Measurements from ENCODE around the gene P4HB.

Gene P4HB

DNA sequence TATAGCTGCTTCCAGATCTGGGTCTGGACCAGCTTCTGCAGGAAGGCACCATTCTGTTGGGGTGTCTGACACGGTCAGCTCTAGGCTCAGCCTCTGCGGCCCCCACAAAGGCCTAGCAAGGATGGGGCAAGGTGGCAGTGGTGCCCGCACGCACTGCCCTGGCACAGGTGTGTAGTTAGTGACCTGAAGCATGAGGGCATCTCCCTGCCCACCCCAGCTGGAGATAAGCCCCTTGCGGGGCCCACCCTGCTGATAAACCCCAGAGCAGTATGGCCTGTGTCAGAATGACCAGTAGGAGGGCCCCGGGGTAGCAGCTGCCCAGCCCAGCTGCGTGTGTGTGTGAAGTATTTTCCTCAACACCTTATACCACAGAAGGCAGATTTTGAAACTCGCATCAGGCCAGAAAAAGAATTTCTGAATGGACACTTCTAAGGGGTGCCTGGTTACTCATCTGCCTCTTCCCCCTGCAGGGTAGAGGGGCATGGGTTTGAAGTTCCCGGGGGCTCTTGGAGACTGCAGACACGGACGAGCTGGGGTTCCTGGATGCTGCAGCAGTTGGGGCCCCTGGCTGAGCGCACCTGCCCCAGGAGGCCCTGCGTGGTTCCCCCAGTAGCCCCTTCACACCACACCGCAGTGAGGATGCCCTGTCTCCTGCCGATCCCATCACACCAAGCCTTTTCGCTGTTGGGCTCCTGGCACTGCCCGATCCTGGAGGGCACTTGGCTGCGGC lies 6.3 kb upstream of the P4HB start:
- peaks cover 18% of the 10 kb centered on the region for H3K36me3 Mint-ChIP-seq (ENCODE audit: low read depth)
- no peaks in the 10 kb centered on the region for H3K9me3 Mint-ChIP-seq
- no peaks in the 10 kb centered on the region for H3K27me3 Mint-ChIP-seq (ENCODE audit: low read depth)
- peak overlapping the region; percentile 55 for H3K27ac Mint-ChIP-seq
- H3K4me1 Mint-ChIP-seq (ENCODE audit: low read depth), result peaks cover 24% of the 10 kb centered on the region
- H3K4me3 Mint-ChIP-seq, result no peak overlapping the region

DNA sequence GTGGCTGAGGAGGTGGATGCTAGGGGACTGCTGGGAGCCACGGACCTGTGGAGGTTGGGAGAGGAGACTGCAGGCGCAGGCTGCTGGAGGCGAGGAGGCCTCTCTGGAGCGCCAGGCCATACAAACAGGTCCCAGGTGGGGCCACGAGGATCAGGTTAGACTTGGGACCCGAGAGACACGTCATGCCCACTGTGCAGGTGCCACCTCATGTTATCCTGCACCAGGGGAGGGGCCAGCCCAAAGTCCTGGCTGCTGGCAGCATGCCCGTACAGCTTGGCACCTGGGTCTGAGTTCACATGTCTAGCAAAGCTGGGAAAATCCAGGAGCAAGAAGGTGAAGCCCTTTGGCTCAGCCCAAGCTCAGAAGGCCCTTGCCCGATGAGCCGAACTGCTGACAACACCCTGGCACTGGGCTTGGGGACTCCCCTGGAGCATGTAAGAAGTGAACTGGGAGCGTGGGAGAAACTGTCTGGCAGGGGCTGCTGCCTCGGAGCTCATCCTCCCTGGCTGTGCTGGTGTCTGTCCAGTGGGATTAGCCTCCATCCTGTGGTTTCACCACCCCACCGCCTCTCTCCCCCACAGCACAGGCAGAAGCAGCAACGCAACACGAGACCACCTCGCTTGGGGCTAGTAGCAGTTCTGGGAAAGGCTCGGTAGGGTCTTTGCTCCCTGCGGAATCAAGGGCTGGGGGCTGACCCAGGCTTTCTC lies 5.6 kb upstream of the P4HB start:
- Mint-ChIP-seq H3K36me3 (ENCODE audit: low read depth) (peaks cover 18% of the 10 kb centered on the region), H3K4me1 (ENCODE audit: low read depth) (peaks cover 24% of the 10 kb centered on the region), H3K4me3 (no peak overlapping the region), H3K9me3 (no peaks in the 10 kb centered on the region), H3K27ac (no peak overlapping the region), H3K27me3 (ENCODE audit: low read depth) (no peaks in the 10 kb centered on the region)

- H3K9me3 Mint-ChIP-seq, result no peaks in the 10 kb centered on the region
- H3K36me3 Mint-ChIP-seq (ENCODE audit: low read depth), result peaks cover 20% of the 10 kb centered on the region
- peaks cover 4% of the 10 kb centered on the region for H3K27me3 Mint-ChIP-seq (ENCODE audit: low read depth)
- no peak overlapping the region for H3K4me3 Mint-ChIP-seq
- H3K27ac Mint-ChIP-seq, result peak overlapping the region; percentile 20
- peaks cover 25% of the 10 kb centered on the region for H3K4me1 Mint-ChIP-seq (ENCODE audit: low read depth)
Observed at GRCh38 chr17:81865358-81865732, 5.0 kb upstream of the P4HB start.

DNA sequence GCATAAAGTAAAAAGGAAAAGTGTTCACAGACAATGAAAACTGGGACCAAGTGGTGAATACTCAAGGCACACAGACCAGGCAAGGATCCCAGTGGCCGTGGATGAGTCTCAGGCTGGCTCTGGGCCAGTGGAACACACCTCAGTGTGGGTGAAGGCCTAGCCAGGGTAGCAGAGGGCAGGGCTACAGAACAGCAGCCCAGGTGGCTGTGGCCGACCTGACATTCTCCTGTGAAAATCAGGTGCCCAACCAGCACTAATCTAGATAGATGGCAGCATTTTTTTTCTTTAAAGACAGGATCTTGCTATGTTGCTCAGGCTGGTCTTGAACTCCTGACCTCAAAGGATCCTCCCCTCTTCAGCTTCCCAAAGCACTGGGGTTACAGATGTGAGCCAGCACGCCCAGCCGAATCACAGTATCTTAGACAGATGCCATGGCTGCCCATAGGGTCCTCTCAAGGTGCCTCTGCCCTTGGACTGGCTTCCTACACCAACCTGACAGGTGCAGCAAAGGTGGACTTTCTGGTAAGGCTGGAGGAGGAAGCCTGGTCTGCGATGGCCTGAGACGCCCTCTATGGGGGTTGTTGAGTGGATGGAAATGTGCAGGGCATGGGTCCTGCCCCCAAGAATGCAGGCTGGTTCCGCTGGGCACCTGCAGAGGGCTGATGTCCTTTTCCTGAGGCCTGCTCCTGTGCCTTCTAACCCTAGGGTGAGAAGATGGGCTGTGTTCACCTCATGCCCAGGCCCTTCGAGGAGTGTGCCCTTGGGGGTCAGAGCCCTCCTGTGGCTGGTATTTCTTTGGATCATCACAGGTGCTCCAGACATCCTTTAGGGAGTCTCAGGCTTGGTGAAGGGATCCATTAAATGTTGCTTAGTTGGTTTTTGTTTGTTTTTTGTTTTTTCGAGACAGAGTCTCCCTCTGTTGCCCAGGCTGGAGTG lies 3.8 kb upstream of the P4HB start:
- H3K9me3 Mint-ChIP-seq, result no peaks in the 10 kb centered on the region
- H3K4me3 Mint-ChIP-seq, result no peak overlapping the region
- H3K27me3 Mint-ChIP-seq (ENCODE audit: low read depth), result peaks cover 4% of the 10 kb centered on the region
- H3K36me3 Mint-ChIP-seq (ENCODE audit: low read depth), result peaks cover 19% of the 10 kb centered on the region
- peak overlapping the region; percentile 54 for H3K27ac Mint-ChIP-seq
- peaks cover 20% of the 10 kb centered on the region for H3K4me1 Mint-ChIP-seq (ENCODE audit: low read depth)

GRCh38 chr17:81863123-81863675 lies 2.9 kb upstream of the P4HB start:
- Mint-ChIP-seq H3K36me3 (ENCODE audit: low read depth) (peaks cover 21% of the 10 kb centered on the region), H3K27ac (peak overlapping the region; percentile 54), H3K9me3 (no peaks in the 10 kb centered on the region), H3K27me3 (ENCODE audit: low read depth) (peaks cover 4% of the 10 kb centered on the region), H3K4me1 (ENCODE audit: low read depth) (peaks cover 19% of the 10 kb centered on the region), H3K4me3 (peak overlapping the region; percentile 81)

GRCh38 chr17:81860756-81861568 lies 627 bp upstream of the P4HB start:
- H3K9me3 Mint-ChIP-seq, result no peaks in the 10 kb centered on the region
- peaks cover 4% of the 10 kb centered on the region for H3K27me3 Mint-ChIP-seq (ENCODE audit: low read depth)
- H3K27ac Mint-ChIP-seq, result peak overlapping the region; percentile 96
- H3K36me3 Mint-ChIP-seq (ENCODE audit: low read depth), result peaks cover 27% of the 10 kb centered on the region
- peak overlapping the region; percentile 90 for H3K4me3 Mint-ChIP-seq
- H3K4me1 Mint-ChIP-seq (ENCODE audit: low read depth), result peaks cover 20% of the 10 kb centered on the region

DNA sequence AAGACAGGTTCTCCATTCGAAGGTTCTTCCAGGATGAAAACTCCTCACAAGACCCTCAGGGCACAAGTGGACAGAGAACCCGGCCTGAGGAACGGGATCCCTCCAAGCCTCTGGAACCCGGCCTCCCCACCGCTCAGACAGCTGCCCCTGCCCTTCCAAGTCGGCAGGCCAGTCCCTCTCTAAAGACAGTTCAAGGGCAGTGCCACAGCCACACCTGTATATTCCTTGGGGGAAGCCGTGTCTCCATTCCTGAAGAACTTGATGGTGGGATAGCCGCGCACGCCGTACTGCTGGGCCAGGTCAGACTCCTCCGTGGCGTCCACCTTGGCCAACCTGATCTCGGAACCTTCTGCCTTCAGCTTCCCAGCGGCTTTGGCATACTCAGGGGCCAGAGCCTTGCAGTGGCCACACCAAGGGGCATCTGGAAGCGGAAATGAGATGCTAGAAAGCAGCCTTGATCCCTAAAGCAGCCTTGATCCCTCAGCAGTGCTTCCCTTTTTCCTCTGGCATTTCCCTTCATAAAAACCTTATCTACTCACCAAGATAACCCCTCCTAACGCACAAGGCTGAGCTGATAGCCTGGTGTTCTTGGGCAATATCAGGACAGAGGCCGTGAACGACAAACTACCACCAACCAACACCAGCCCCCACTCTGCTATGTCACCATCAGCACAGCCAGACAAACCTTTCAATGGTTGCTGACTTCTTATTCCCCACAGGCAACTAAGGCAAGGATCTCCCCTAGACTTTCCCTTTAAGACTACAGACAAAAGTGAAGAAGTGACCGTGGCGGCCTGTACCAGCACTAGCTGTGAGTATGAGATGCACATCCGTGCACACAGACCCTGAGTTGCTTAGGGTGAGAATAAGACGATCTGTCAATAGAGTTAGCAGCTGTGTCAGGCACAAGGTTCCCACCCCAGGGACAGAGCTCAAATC lies 1.1 kb downstream of the P4HB start:
- peak overlapping the region; percentile 89 for H3K4me3 Mint-ChIP-seq
- peaks cover 4% of the 10 kb centered on the region for H3K27me3 Mint-ChIP-seq (ENCODE audit: low read depth)
- no peaks in the 10 kb centered on the region for H3K9me3 Mint-ChIP-seq
- H3K4me1 Mint-ChIP-seq (ENCODE audit: low read depth), result peaks cover 24% of the 10 kb centered on the region
- H3K36me3 Mint-ChIP-seq (ENCODE audit: low read depth), result peaks cover 33% of the 10 kb centered on the region
- H3K27ac Mint-ChIP-seq, result peak overlapping the region; percentile 85

DNA sequence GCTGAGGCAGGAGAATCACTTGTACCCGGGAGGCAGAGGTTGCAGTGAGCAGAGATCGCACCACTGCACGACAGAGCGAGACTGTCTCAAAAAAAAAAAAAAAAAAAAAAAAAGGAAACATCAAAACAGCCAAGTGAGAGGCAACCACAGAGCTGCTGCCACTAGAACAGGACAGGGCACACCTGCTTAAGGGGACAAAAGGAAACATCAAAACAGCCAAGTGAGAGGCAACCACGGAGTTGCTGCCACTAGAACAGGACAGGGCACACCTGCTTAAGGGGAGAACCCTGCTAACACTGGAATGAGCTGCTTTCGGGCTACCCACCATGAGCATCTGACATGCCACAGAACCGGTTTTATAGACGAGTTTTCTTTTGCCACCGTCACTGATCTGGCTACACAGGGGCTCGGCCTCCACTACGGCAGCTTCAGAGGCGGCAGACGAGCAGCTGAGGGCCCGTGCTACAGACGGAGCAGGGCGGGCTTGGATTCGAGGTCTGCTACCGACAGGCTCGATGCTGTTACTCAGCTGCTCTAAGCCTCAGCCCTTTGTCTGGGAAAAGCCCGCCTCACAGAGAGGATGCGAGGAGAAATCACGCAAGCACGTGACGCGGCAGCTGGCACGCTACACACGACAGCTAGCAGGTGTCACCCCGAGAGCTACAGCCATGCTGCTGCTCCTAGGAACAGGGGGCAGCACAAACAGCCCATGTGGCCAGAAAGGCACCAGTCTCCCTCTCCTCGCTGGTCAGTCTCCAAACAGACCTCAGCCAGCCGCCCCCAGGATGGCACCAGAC lies 2.0 kb downstream of the P4HB start:
- peaks cover 36% of the 10 kb centered on the region for H3K36me3 Mint-ChIP-seq (ENCODE audit: low read depth)
- no peak overlapping the region for H3K27ac Mint-ChIP-seq
- no peaks in the 10 kb centered on the region for H3K9me3 Mint-ChIP-seq
- H3K4me1 Mint-ChIP-seq (ENCODE audit: low read depth), result peaks cover 23% of the 10 kb centered on the region
- H3K4me3 Mint-ChIP-seq, result peak overlapping the region; percentile 89
- peaks cover 4% of the 10 kb centered on the region for H3K27me3 Mint-ChIP-seq (ENCODE audit: low read depth)

- Mint-ChIP-seq H3K4me1 (ENCODE audit: low read depth) (peaks cover 13% of the 10 kb centered on the region), H3K36me3 (ENCODE audit: low read depth) (peaks cover 42% of the 10 kb centered on the region), H3K27me3 (ENCODE audit: low read depth) (no peaks in the 10 kb centered on the region), H3K27ac (no peak overlapping the region), H3K4me3 (no peak overlapping the region), H3K9me3 (no peaks in the 10 kb centered on the region)
Observed at GRCh38 chr17:81854974-81855774, 5.2 kb downstream of the P4HB start.

- Mint-ChIP-seq H3K27ac (no peak overlapping the region), H3K4me1 (ENCODE audit: low read depth) (peaks cover 6% of the 10 kb centered on the region), H3K4me3 (no peak overlapping the region), H3K36me3 (ENCODE audit: low read depth) (peaks cover 29% of the 10 kb centered on the region), H3K27me3 (ENCODE audit: low read depth) (no peaks in the 10 kb centered on the region), H3K9me3 (no peaks in the 10 kb centered on the region)
Observed at GRCh38 chr17:81852237-81852636, 8.1 kb downstream of the P4HB start.

DNA sequence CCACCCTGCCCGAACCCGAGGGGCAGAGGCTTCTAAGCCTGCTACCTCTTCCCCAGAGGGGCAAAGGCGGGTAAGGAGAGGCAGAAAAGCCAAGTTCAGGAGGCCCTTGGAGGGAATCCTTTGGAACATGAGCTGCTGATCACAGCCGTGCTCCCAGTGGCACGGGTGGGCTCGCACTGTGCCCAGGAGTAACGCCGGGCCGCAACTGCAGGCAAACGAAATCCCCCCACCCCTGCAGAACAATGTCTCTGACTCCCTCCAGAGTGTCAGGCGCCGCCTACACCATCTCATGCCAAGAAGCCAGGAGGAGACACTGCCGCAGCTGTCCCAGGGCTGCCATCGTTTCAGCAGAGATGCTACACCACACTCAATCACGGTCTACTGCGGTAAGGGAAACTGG lies 8.9 kb downstream of the P4HB start:
- Mint-ChIP-seq H3K27me3 (ENCODE audit: low read depth) (no peaks in the 10 kb centered on the region), H3K36me3 (ENCODE audit: low read depth) (peaks cover 30% of the 10 kb centered on the region), H3K4me1 (ENCODE audit: low read depth) (peaks cover 6% of the 10 kb centered on the region), H3K27ac (no peak overlapping the region), H3K4me3 (no peak overlapping the region), H3K9me3 (no peaks in the 10 kb centered on the region)

DNA sequence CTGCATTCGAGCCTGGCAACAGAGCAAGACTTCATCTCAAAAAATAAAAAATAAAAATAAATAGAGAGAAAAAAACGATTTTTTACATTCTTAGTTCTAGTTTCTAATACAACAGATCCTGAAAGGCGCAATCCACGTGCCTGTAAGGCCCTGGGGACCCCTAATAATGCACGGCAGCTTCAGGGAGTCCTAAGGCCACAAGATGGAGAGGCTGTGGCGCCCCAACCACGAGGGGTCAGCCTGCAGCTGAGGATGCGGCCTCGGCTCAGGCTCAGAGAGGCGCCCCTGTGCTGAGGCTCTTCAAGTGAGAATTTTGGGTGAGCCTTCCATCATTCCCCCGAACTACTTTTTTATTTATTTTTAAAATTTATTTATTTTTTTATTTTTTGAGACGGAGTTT lies 10.9 kb downstream of the P4HB start:
- Mint-ChIP-seq H3K36me3 (ENCODE audit: low read depth) (peaks cover 36% of the 10 kb centered on the region), H3K4me1 (ENCODE audit: low read depth) (peaks cover 1% of the 10 kb centered on the region), H3K27ac (no peak overlapping the region), H3K4me3 (no peak overlapping the region), H3K9me3 (no peaks in the 10 kb centered on the region), H3K27me3 (ENCODE audit: low read depth) (no peaks in the 10 kb centered on the region)

Data from T-helper 1 cell treated with Interleukin-12 subunit alpha and Interleukin-12 subunit beta and Interleukin-4 antibody, amounts not matched to agents 30 μg/mL and 1 μg/mL, for 36 hours (primary cell).